Measurements from ENCODE around the gene OLIG3. TPM values are rescaled to one million over a fixed set of nuclear protein-coding genes. Genes with fewer than 3 reads are reported as not detected.

OLIG3 gene
- total RNA-seq = not detected in 2 replicates

DNA sequence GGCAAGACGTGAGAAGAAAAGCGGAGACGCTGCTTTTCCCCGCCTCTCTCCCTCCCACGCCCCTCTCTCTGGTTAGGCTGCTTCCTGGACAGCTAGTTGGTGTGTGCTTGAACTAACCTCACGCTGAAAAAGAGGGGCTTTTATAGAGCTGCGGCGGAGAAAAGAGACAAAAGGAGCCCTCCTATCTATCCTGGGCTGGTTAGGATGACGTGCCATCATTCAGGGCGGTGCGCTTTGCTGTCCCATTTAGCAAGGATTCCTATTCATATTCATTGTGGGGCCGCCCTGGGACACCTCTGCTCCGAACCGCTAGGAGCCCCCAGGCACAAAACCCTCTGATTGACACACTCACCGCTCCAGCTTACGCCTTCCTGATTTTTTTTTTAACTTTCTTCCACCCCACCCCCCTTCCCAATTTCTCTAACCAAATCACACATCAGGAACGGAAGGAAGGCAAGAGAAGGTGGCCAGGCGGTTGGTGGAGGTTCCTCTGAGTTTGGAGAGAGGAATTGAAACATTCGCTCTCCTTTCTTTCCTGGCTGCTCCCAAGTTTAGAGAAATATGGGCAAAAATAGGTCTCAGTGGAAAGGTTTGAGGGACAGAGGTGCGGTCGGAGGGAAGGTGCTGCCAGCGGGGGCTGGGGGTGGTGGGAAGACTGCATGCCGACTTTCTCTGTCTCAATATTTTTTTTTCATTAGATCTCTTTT lies at the start of gene OLIG3:
OLIG3 (minus strand) TSS at position 114 of the 707 bp plus-strand sequence. CDS start 224 bp downstream, outside the sequence.
- no peak for DNase-seq (ENCODE audit: extremely low read depth, low read depth, low spot score)

DNA sequence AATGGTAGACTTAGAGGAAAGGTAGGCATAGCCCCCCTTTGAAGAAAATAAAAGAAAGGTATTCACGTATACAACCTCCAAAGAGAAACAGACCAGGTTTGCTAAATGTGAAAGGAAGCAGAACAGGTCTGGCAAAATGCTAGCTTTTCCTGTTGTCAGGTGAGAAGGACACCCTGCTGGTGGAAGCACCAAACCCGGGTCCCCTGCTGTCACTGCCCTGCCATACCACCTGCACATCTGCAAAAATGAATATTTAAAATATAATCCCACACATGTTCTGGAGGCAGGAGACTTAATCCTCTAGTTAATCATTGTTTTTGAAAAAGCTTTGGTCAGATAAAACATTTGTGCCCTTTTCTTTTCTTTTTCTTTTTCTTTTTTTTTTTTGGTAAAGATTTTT lies 48.9 kb upstream of the OLIG3 start:
- no peak for DNase-seq (ENCODE audit: extremely low read depth, low read depth, low spot score)

- DNase-seq (ENCODE audit: extremely low read depth, low read depth, low spot score) = no peak
These were observed 48.5 kb upstream of the OLIG3 start for GRCh38 chr6:137542713-137543112.

- DNase-seq (ENCODE audit: extremely low read depth, low read depth, low spot score) = no peak
These were observed 47.4 kb upstream of the OLIG3 start for GRCh38 chr6:137541534-137542063.

GRCh38 chr6:137536104-137536773 lies 42.0 kb upstream of the OLIG3 start:
- DNase-seq (ENCODE audit: extremely low read depth, low read depth, low spot score) = no peak

GRCh38 chr6:137531376-137532092 lies 37.3 kb upstream of the OLIG3 start:
- no peak for DNase-seq (ENCODE audit: extremely low read depth, low read depth, low spot score)

DNA sequence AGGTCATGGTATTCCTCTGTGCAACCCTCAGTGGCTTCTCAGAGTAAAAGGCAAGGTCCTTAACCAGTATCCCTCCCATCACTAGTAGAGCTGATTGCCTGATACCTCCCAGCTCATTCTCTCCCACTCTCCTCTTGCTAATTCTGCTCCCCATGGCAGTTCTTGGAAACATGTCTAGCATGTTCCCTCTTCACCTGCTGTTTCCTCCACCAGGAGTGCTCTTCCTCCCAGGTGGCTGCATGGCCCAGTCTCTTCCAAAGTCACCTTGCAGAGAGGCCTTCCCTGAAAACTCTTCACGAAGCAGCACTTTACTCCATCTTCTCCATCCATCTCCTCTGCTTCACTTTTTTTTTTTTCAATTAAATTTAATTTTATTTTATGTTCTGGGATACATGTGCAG lies 36.2 kb upstream of the OLIG3 start:
- DNase-seq (ENCODE audit: extremely low read depth, low read depth, low spot score) = no peak

GRCh38 chr6:137522831-137523230 lies 28.6 kb upstream of the OLIG3 start:
- DNase-seq (ENCODE audit: extremely low read depth, low read depth, low spot score) = no peak

DNA sequence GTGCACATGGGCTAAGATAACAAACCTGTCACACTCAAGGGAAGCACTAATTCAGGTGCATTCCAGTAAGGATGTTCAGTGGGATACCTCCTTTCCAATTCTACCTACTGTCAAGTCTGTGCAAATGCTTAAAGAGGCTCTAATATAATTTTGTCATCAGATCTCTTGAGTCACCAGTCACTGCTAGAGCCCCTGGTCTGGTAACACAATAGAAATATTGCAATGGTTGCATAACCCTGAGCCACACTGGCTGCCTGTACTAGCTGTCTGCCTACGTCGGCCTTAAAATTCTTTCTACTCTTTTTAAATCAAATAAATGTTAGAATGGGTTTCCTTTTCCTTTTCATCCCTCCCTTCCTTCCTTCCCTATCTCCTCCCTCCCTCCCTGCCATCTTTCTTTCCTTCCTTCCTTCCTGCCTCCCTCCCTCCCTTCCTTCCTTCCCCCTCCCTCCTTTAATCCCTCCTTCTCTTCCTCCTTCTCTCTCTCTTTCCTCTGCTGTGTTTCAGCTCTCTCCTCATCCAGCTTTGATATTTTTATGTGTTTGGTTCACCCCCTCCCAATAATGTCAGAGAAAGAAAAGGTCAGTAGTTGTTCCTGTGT lies 28.1 kb upstream of the OLIG3 start:
- DNase-seq (ENCODE audit: extremely low read depth, low read depth, low spot score) = no peak

- no peak for DNase-seq (ENCODE audit: extremely low read depth, low read depth, low spot score)
These were observed 26.3 kb upstream of the OLIG3 start for GRCh38 chr6:137520520-137520919.

- no peak for DNase-seq (ENCODE audit: extremely low read depth, low read depth, low spot score)
These were observed 25.5 kb upstream of the OLIG3 start for GRCh38 chr6:137519629-137520176.

DNA sequence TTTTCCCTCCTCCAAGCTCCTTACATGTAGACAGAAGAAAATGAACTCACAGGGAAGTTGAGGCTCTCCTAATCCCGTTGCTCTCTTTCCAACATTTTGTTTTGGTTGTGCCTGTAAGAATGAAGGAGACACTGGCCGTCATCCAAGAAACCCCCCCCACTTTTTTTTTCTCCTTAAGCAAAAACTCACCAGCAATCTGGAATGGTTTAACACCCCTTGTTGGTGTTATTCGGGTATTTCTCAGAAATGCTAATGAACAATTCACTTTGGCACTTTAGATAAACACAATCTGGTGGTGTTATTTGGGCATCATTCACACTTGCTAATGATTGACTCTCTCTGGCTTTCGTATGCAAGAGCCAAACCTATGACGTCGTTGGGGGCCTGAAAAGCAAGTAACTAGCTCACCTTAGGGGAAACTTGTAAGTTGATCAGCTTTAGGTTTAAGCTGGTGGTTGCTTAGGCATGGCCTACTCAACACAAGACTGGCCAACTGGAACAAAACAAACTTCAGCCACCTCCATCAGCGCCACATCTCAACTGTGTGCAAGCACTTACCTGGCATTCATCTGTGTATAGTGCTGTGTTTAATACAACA lies 24.3 kb upstream of the OLIG3 start:
- DNase-seq (ENCODE audit: extremely low read depth, low read depth, low spot score) = no peak

GRCh38 chr6:137514418-137514817 lies 20.2 kb upstream of the OLIG3 start:
- no peak for DNase-seq (ENCODE audit: extremely low read depth, low read depth, low spot score)

DNA sequence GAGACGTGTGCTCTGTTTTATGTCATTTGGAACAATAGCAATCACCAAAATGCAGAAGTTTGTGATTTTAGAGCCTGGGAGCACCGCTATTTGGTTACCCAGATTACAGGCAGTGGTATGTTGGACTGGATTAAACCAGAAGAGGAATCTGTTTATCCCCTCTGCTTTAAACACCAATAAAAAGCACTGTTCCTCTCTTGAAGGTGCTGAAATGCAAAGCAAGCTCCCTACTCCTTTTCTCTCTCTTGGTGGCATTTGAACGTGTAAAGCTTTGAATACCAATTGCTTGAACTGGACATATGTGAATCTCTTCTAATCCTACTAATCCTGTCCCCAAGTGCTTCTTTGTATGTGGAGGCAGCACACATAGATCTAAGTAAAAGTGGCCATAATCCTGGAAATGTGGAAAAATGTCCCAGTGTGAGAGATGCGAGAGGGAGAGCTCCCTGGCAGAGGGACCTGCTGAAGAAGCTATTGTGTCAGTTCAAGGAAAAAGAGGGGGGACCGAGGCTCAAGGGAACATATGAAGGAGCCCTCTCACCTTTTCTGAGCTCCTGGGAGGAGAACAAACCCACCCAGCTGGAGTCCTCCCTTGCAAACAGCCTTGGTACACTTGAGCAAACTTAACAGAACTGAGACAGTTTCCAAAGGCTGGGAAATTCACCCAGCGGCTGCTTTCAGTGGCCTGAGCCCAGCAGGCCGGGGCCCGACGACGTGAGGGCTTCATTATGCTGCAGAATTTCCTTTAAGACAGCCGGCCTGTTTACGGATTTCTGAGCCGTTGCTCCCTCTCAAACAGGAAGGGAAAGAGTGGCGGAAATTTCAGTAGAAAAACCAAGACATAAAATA lies 18.8 kb upstream of the OLIG3 start:
- DNase-seq (ENCODE audit: extremely low read depth, low read depth, low spot score) = no peak

DNA sequence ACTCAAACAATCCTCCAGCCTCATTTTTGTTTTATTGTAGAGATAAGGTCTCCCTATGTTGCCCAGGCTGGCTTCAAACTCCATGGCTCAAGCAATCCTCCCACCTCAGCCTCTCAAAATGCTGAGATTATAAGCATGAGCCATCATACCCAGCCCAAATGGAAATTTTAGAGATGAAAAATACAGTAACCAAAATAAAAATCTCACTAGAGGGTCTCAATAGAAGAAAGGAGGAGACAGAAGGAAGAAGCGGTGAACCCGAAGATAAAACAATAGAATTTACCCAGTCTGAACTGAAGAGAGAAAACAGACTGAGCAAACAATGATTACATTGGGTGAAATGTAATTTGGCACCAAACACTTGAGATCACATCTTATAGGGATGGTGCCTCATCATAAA lies 16.7 kb upstream of the OLIG3 start:
- DNase-seq (ENCODE audit: extremely low read depth, low read depth, low spot score) = no peak

- DNase-seq (ENCODE audit: extremely low read depth, low read depth, low spot score) = no peak
These were observed 4.4 kb upstream of the OLIG3 start for GRCh38 chr6:137498481-137499190.

DNA sequence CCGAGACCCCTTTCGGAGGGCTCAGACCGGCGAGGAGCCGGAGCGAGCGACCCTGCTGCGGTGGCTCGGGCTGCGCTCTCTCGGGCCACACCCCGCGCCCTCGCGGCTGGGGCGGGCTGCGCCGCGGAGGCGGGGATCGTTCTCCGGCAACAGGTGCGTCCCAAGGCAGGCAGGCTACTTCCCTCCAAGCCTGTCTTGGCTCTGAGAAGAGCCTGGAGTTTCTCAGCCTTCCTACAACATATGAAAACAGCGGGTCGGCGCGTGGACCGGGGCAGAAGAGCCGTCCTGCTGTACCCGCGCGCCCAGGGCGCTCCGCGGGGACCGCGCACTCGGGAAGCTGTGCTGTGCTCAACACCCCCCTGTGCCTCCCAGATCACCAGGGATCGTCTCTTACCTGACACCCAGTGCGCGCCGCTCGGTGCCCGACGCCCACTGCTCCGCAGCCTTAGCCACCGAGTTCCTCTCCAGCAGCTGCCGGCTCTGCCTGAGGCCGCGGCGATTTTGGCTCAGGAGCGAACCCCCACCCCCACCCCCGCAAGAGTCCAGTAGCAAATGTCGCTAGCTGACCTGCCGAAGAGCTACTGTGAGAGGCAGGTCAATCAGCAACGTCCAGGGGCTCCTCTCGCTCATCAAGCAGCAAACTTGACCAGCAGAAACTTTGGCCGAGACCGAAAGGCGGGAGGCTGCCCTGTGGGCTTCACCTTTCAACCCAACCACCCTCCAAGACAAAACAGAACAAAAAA lies 3.7 kb upstream of the OLIG3 start:
- DNase-seq (ENCODE audit: extremely low read depth, low read depth, low spot score) = no peak

Measured in glomerular endothelial cell (primary cell).